SH-SY5Y (cell line): Measurements from ENCODE around the gene CYSLTR2.

Source experiments
- GATA2 ChIP-seq: IDR thresholded peaks from 2 replicates; pipeline ENCODE4 v1.6.1; 2011; ENCODE audit warnings: mild to moderate bottlenecking, low read depth, low read length
- GATA3 ChIP-seq: IDR thresholded peaks from 2 replicates; pipeline ENCODE4 v1.6.1; 2011; ENCODE audit warnings: low read depth, mild to moderate bottlenecking, low read length, moderate library complexity

DNA sequence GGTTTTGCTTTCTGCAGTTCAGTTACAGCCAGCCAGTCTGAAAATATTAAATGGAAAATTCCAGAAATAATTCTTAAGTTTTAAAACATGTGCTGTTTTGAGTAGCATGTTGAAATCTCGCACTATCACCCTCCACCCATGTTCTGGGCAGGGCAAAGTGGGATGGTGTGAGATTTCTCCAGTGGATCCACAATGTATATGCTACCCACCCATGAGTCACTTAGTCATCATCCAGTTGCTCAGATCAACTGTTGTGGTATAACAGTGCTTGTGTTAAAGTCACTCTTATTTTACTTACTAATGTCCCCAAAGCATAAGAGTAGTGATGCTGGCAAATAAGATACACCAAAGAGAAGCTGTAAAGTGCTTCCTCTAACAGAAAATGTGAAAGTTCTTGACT lies 56.4 kb downstream of the CYSLTR2 start:
- no peak for TF ChIP-seq GATA2
- no peak for TF ChIP-seq GATA3
